ENCODE results near the gene SRSF6.
"Not testable (repeated sequence)": the region's sequence is repeated elsewhere in the genome, so short reads cannot be mapped to it uniquely, and the experiment has no call there.

The SRSF6 gene
- total RNA-seq: 230 to 303 (median 297) reads per million in 3 donors

DNA sequence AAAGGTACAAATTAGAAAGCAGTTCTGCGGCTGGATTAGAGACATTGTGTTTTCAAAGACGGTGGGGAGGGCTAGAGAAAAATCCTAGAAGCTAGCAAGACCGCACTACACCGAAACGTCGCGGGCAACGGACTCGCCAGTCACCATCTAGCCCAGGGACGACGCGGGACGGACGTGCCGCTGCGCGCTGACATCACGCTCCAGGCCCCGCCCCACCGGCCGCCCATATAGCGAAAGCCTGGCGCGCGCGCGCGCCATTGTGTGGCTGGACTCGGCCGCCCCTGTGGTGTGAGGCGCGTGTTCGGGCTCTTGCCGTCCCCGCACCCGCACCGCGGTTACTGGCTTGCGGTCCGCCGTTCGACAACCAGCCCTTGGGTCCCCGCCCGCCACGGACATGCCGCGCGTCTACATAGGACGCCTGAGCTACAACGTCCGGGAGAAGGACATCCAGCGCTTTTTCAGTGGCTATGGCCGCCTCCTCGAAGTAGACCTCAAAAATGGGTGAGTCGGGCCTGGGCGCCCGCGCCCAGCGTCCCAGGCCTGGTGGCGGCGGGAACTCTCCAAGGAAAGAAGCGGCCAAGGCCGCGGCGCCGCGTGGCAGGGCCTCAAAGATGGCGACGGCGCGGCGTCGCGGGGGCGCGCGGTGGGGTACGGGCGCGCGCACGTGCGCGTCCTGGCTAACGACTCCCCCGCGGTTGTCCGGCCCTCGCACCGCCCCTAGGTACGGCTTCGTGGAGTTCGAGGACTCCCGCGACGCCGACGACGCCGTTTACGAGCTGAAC, at the start of gene SRSF6:
Gene SRSF6 (plus strand): TSS at position 257 of the 782 bp plus-strand sequence. CDS start 138 bp downstream, at position 395.
- DNase-seq: peak; percentile 79 to 86 (median 84)
- peak within 1 kb of the TSS; percentile 92 for H3K4me3 ChIP-seq (ENCODE audit: insufficient read depth, low read depth, low read length, poor library complexity, severe bottlenecking)
- H3K4me1 ChIP-seq (ENCODE audit: control insufficient read depth, insufficient read depth, low read length, poor library complexity, severe bottlenecking): peaks cover 17% of the 10 kb centered on the region
- peaks cover 39% of the 10 kb centered on the region for H3K36me3 ChIP-seq (ENCODE audit: control insufficient read depth, insufficient read depth, low read length)
- H3K27ac ChIP-seq (ENCODE audit: insufficient read depth, low read length, poor library complexity, severe bottlenecking): peak within 1 kb of the TSS; percentile 100
- H3K27me3 ChIP-seq (replicated peaks; ENCODE audit: control insufficient read depth, insufficient read depth, low read length, poor library complexity, severe bottlenecking): no peaks in the 10 kb centered on the region
- H3K9me3 ChIP-seq (ENCODE audit: control insufficient read depth, low read length): no peaks in the 10 kb centered on the region

DNA sequence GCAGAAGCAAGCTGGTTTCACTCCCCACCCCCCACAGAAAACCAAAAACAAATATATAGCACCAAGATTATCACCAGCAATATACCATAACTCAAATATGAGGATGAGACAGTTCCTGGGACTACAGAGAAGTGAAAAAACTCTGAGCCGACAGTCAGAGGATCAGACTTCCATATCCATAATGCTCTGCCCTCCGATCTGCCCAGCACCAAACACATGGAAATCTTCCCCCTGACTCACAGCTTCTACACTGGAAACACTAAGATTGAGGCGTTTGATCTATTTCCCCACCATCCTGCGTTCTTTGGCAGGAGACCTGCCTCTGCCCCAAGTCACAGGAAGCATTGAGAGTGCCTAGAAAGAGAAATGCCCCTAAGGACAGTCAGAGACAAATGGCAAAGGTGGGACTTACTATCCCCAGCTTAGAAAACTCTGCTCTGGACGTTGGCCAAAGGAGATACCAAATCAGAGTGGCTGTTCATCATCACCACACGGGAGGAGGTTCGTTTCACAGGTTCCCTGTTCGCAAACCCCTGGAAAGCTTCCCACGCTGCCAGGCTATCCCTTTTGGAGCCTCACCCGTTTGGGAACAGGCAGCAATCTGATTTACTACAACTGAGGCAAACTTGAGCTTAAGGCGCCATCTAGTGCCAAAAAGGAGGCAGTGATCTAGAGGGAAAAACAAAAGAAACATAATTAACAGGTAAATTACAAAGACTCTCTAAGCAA, 48.7 kb upstream of the SRSF6 start:
- no peaks in the 10 kb centered on the region for H3K4me1 ChIP-seq (ENCODE audit: control insufficient read depth, insufficient read depth, low read length, poor library complexity, severe bottlenecking)
- no peak overlapping the region for H3K4me3 ChIP-seq (ENCODE audit: insufficient read depth, low read depth, low read length, poor library complexity, severe bottlenecking)
- H3K27me3 ChIP-seq (replicated peaks; ENCODE audit: control insufficient read depth, insufficient read depth, low read length, poor library complexity, severe bottlenecking): peaks cover 5% of the 10 kb centered on the region
- no peak overlapping the region for H3K27ac ChIP-seq (ENCODE audit: insufficient read depth, low read length, poor library complexity, severe bottlenecking)
- no peaks in the 10 kb centered on the region for H3K9me3 ChIP-seq (ENCODE audit: control insufficient read depth, low read length)
- no peaks in the 10 kb centered on the region for H3K36me3 ChIP-seq (ENCODE audit: control insufficient read depth, insufficient read depth, low read length)
- no peak for DNase-seq

DNA sequence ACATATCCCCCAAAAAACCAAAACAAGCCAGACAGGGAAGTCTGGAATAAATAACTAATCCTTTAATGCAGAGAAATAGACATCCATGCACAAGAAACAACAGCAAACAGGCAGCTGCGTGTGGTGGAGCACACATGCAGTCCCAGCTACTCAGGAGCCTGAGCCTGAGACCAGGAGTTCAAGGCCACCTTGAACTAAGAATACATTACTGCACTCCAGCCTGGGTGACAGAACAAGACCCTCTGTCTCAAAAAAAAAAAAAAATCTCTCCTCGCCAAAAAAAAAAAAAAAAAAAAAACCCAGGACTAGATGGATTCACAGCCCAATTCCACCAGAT, 48.2 kb upstream of the SRSF6 start:
- Histone ChIP-seq H3K27ac (ENCODE audit: insufficient read depth, low read length, poor library complexity, severe bottlenecking) (no peak overlapping the region), H3K4me3 (ENCODE audit: insufficient read depth, low read depth, low read length, poor library complexity, severe bottlenecking) (no peak overlapping the region), H3K9me3 (ENCODE audit: control insufficient read depth, low read length) (no peaks in the 10 kb centered on the region), H3K4me1 (ENCODE audit: control insufficient read depth, insufficient read depth, low read length, poor library complexity, severe bottlenecking) (no peaks in the 10 kb centered on the region), H3K36me3 (ENCODE audit: control insufficient read depth, insufficient read depth, low read length) (no peaks in the 10 kb centered on the region), H3K27me3 (replicated peaks; ENCODE audit: control insufficient read depth, insufficient read depth, low read length, poor library complexity, severe bottlenecking) (peaks cover 5% of the 10 kb centered on the region)
- no peak for DNase-seq

DNA sequence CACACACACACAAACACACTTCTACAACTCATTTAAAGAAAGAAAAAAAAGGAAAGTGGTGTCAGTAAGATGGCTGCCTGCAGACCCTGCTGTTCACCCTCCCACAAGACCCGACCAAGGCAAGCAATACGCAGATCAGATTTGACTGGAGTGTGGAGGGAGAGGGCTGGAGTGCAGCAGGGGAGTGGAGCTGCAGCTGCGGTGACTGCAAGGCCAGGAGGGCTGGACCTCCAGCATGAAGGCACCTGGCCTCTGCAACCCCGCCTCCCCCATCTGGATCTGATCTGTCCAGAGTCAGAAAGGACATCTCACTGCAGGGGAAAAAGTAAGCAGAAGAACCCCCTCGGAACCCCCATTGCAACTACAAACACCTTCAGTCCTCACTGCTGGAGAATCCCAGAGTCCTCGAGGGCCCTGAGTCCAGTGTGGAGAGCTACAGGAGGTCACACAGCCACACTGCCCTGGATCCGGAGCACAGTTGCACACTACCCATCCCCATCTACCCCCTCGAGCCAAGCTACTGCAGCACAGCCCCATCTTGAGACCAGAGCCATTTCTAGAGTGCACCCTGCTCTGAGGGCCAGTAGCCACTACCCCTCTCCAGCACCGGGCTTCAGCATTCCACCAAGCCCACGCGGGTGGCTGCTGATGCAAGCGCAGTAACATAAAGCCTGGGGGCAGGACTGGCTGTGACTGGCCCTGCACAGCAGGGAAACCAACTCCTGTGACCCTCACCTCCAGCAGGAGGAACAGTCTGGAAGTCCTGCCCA, 41.9 kb upstream of the SRSF6 start:
- no peaks in the 10 kb centered on the region for H3K4me1 ChIP-seq (ENCODE audit: control insufficient read depth, insufficient read depth, low read length, poor library complexity, severe bottlenecking)
- H3K9me3 ChIP-seq (ENCODE audit: control insufficient read depth, low read length): peaks cover 5% of the 10 kb centered on the region
- H3K4me3 ChIP-seq (ENCODE audit: insufficient read depth, low read depth, low read length, poor library complexity, severe bottlenecking): no peak overlapping the region
- no peak for DNase-seq
- H3K27me3 ChIP-seq (replicated peaks; ENCODE audit: control insufficient read depth, insufficient read depth, low read length, poor library complexity, severe bottlenecking): no peaks in the 10 kb centered on the region
- H3K27ac ChIP-seq (ENCODE audit: insufficient read depth, low read length, poor library complexity, severe bottlenecking): no peak overlapping the region
- H3K36me3 ChIP-seq (ENCODE audit: control insufficient read depth, insufficient read depth, low read length): no peaks in the 10 kb centered on the region

DNA sequence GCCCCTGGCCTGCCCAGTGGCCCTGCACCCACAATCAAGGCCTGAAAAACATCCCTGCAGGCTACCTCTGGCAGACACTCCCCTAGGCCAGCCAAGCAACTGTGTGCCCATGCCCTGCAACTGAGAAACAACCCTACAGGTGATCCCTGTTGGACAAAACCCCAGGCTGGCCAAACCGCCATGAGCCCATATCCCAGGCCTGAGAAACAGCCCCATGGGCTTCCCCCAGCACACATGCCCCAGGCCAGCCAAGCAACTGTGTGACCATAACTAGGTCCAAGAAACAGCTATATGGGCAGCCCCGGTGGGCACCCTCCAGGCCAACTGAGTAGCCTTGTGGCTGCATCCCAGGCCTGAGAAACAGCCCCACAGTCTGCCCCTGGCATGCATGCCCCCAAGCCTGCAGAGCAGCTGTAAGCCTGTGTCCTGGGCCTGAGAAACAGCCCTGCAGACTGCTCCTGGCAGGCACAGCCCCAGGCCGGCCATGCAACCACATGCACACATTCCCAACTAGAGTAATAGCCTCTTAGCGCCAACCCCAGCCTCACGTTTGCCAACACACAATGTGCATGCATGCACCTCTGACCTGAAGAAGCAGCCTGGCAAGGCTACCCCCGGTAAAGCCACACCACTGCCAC, 41.0 kb upstream of the SRSF6 start:
- H3K27me3 ChIP-seq (replicated peaks; ENCODE audit: control insufficient read depth, insufficient read depth, low read length, poor library complexity, severe bottlenecking): no peaks in the 10 kb centered on the region
- H3K9me3 ChIP-seq (ENCODE audit: control insufficient read depth, low read length): peaks cover 5% of the 10 kb centered on the region
- H3K36me3 ChIP-seq (ENCODE audit: control insufficient read depth, insufficient read depth, low read length): no peaks in the 10 kb centered on the region
- no peak for DNase-seq
- no peak overlapping the region for H3K4me3 ChIP-seq (ENCODE audit: insufficient read depth, low read depth, low read length, poor library complexity, severe bottlenecking)
- H3K27ac ChIP-seq (ENCODE audit: insufficient read depth, low read length, poor library complexity, severe bottlenecking): no peak overlapping the region
- H3K4me1 ChIP-seq (ENCODE audit: control insufficient read depth, insufficient read depth, low read length, poor library complexity, severe bottlenecking): no peaks in the 10 kb centered on the region

DNA sequence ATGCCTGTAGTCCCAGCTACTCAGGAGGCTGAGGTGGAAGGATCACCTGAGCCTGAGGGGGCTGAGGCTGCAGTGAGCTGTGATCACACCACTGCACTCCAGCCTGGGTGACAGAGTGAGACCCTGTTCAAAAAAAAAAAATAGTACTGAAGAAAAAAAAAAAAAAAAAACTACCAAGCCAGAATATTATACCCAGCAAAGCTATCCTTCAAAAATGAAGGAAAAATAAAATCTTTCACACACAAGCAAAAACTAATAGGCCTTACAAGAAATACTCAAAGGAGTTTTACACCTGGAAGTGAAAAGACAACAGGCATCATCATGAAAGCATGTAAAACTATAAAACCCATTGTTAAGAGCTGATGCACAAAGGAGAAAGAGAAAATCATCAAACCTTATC, 37.5 kb upstream of the SRSF6 start:
- Histone ChIP-seq H3K27ac (ENCODE audit: insufficient read depth, low read length, poor library complexity, severe bottlenecking) (no peak overlapping the region), H3K27me3 (replicated peaks; ENCODE audit: control insufficient read depth, insufficient read depth, low read length, poor library complexity, severe bottlenecking) (no peaks in the 10 kb centered on the region), H3K4me3 (ENCODE audit: insufficient read depth, low read depth, low read length, poor library complexity, severe bottlenecking) (no peak overlapping the region), H3K4me1 (ENCODE audit: control insufficient read depth, insufficient read depth, low read length, poor library complexity, severe bottlenecking) (no peaks in the 10 kb centered on the region), H3K9me3 (ENCODE audit: control insufficient read depth, low read length) (peaks cover 5% of the 10 kb centered on the region), H3K36me3 (ENCODE audit: control insufficient read depth, insufficient read depth, low read length) (no peaks in the 10 kb centered on the region)
- DNase-seq: no peak

DNA sequence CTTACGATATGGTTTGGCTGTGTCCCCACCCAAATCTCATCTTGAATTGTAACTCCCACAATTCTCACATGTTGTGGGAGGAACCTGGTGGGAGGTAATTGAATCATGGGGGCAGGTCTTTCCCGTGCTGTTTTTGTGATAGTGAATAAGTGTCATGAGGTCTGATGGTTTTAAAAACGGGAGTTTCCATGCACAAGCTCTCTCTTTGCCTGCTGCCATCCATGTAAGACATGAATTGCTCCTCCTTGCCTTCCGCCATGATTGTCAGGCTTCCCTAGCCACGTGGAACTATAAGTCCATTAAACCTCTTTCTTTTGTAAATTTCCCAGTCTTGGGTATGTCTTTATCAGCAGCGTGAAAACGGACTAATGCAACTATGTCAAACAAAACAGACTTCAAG, 36.8 kb upstream of the SRSF6 start:
- H3K27me3 ChIP-seq (replicated peaks; ENCODE audit: control insufficient read depth, insufficient read depth, low read length, poor library complexity, severe bottlenecking); H3K4me1 ChIP-seq (ENCODE audit: control insufficient read depth, insufficient read depth, low read length, poor library complexity, severe bottlenecking); H3K9me3 ChIP-seq (ENCODE audit: control insufficient read depth, low read length); H3K4me3 ChIP-seq (ENCODE audit: insufficient read depth, low read depth, low read length, poor library complexity, severe bottlenecking); H3K27ac ChIP-seq (ENCODE audit: insufficient read depth, low read length, poor library complexity, severe bottlenecking); DNase-seq; H3K36me3 ChIP-seq (ENCODE audit: control insufficient read depth, insufficient read depth, low read length): not testable (repeated sequence)

DNA sequence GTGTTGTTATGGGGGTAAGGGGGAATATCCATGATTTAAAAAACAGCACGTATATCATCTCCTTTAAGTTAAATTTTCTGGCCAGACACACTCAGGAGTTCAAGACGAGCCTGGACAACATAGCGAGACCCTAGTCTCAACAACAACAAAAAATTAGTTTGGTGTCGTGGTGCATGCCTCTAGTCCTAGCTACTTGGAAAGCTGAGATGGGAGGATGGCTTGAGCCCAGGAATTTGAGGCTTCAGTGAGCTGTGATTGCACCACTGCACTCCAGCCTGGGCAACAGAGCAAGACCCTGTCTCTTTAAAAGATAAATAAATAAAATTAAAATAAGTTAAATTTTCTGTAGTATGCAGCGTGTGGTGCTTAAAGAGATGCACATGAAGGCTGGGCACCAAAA, 31.5 kb upstream of the SRSF6 start:
- Histone ChIP-seq H3K4me3 (ENCODE audit: insufficient read depth, low read depth, low read length, poor library complexity, severe bottlenecking) (no peak overlapping the region), H3K9me3 (ENCODE audit: control insufficient read depth, low read length) (no peaks in the 10 kb centered on the region), H3K27me3 (replicated peaks; ENCODE audit: control insufficient read depth, insufficient read depth, low read length, poor library complexity, severe bottlenecking) (no peaks in the 10 kb centered on the region), H3K36me3 (ENCODE audit: control insufficient read depth, insufficient read depth, low read length) (no peaks in the 10 kb centered on the region), H3K27ac (ENCODE audit: insufficient read depth, low read length, poor library complexity, severe bottlenecking) (no peak overlapping the region), H3K4me1 (ENCODE audit: control insufficient read depth, insufficient read depth, low read length, poor library complexity, severe bottlenecking) (no peaks in the 10 kb centered on the region)
- no peak for DNase-seq

DNA sequence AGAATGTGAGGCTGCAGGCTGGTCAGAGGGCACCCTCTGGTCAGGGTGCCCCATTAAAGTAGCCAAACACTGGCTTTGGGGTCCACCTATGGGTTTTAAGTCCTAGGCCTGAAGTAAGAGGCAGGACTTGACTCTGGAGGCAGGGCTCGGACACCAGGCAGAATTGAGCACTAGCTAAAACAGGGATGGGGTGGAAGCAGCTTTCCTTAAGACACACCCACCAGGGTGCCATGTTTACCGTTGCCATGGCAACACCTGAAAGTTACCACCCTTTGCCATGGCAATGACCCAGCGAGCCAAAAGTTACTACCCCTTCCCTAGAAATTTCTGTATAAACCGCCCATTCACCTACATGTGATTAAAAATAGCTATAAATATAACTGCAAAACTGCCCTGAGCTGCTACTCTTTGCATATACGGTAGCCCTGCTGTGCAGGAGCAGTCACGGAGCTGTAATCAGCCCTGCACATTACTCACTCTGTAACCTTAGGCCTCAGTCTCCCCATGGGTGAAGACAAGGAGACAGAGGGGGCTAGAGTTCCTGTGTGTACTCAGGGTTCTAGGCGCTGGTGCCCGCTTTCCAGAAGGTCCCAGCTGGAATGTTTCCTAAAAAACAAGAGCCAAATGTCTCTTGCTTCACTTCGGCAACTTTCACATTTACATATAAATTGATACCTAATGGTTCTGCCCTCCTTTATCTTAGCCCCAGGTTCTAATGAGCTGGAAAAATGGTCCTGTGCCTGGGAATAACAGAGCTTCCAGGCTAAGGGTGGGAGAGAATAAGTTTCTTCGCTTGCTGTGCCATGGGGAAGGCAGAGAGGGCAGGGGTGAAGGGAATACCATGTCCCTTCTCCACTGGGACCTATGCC, 27.2 kb upstream of the SRSF6 start:
- Histone ChIP-seq H3K36me3 (ENCODE audit: control insufficient read depth, insufficient read depth, low read length) (no peaks in the 10 kb centered on the region), H3K4me3 (ENCODE audit: insufficient read depth, low read depth, low read length, poor library complexity, severe bottlenecking) (no peak overlapping the region), H3K4me1 (ENCODE audit: control insufficient read depth, insufficient read depth, low read length, poor library complexity, severe bottlenecking) (no peaks in the 10 kb centered on the region), H3K27ac (ENCODE audit: insufficient read depth, low read length, poor library complexity, severe bottlenecking) (no peak overlapping the region), H3K27me3 (replicated peaks; ENCODE audit: control insufficient read depth, insufficient read depth, low read length, poor library complexity, severe bottlenecking) (no peaks in the 10 kb centered on the region), H3K9me3 (ENCODE audit: control insufficient read depth, low read length) (no peaks in the 10 kb centered on the region)
- DNase-seq: no peak
